Measurements from ENCODE around the gene AFAP1.

Gene AFAP1

DNA sequence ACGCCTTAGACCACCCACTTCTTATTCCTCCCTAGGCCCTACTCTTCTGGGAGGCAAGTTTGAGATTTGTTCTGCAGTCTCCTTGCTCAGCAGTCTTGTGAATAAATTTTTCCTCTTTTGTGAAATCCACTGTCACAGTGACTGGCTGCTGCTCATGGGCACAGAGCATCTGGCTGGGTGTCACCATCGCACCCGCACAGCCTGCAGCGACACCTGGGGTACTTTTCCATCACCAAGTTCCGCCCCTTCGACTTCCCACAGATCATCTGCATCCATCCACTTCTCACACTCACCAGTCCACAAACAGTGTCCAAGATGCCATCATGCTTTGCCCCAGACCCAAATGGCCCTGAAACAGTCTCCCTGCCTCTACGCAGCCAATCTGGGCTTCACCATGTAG is 36.4 kb upstream of the AFAP1 start:
- DNase-seq (ENCODE audit: low read depth): no peak
- TF ChIP-seq, protein P1, sequence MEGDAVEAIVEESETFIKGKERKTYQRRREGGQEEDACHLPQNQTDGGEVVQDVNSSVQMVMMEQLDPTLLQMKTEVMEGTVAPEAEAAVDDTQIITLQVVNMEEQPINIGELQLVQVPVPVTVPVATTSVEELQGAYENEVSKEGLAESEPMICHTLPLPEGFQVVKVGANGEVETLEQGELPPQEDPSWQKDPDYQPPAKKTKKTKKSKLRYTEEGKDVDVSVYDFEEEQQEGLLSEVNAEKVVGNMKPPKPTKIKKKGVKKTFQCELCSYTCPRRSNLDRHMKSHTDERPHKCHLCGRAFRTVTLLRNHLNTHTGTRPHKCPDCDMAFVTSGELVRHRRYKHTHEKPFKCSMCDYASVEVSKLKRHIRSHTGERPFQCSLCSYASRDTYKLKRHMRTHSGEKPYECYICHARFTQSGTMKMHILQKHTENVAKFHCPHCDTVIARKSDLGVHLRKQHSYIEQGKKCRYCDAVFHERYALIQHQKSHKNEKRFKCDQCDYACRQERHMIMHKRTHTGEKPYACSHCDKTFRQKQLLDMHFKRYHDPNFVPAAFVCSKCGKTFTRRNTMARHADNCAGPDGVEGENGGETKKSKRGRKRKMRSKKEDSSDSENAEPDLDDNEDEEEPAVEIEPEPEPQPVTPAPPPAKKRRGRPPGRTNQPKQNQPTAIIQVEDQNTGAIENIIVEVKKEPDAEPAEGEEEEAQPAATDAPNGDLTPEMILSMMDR (IDR thresholded peaks at IDR 0.05; ENCODE audit: control insufficient read depth, extremely low read depth, insufficient read depth): no peak
- no peak overlapping the region for H3K4me3 ChIP-seq (ENCODE audit: low read depth, low read length)

- no peak overlapping the region for H3K4me3 ChIP-seq (ENCODE audit: low read depth, low read length)
- TF ChIP-seq, protein P1 (IDR thresholded peaks at IDR 0.05; ENCODE audit: control insufficient read depth, extremely low read depth, insufficient read depth): no peak
- DNase-seq (ENCODE audit: low read depth): no peak
These were observed 34.8 kb upstream of the AFAP1 start for GRCh38 chr4:7974425-7974824.

- DNase-seq (ENCODE audit: low read depth): no peak
- no peak overlapping the region for H3K4me3 ChIP-seq (ENCODE audit: low read depth, low read length)
- TF ChIP-seq, protein P1 (IDR thresholded peaks at IDR 0.05; ENCODE audit: control insufficient read depth, extremely low read depth, insufficient read depth): no peak
These were observed 33.9 kb upstream of the AFAP1 start for GRCh38 chr4:7973545-7973981.

DNA sequence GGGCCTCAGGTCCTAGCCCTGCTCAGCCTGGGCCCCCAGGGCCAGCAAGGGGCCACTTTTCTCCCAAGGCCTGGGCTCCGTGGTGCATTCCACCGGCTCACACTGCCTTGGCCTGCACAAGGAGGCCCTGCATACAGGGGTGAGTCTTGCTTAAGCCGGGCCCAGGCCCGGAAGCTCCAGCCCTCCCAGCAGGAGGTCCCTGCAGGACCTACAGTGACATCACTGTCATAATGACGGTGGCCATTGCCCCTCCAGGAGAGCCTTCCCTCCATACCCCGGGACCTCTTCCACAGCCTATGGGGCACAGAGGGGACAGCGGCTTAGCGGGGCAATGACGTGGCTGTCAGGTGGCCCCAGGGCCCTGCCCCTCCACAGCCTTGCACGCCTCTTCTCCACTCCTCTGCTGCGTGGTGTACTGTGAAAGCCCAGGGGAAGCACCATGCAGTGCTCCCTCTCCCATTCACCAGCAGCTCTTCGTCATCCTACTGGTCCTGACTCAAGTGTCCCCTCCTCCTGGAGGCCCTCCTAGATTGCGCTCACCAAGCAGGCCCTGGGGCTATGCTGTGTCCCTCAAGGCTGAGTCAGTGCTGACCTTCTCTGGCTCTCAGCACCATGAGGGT is 32.3 kb upstream of the AFAP1 start:
- TF ChIP-seq, protein P1 (IDR thresholded peaks at IDR 0.05; ENCODE audit: control insufficient read depth, extremely low read depth, insufficient read depth): no peak
- no peak overlapping the region for H3K4me3 ChIP-seq (ENCODE audit: low read depth, low read length)
- no peak for DNase-seq (ENCODE audit: low read depth)

DNA sequence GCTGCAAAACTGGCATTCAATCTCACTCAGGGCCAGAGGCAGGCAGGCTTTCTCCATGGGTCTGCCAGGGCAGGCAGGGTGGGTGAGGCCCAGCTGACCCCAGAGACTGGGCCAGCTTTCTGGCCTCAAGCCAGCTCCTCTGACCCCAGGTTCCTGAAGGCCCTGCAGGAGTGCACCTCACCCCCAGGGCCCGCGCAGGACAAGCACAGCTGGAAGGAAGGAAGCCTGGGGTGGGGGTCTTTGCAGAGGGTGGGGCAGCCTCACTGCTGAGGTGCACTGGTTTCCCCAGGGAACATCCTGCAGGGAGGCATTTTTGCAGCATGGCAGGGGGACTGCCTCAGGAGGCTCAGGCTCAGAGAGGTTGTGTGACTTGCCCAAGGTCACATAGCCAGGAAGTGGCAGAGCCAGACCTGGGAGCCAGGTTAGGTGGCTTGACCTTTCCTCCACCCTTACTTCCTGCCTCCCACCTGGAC is 31.5 kb upstream of the AFAP1 start:
- TF ChIP-seq, protein P1 (IDR thresholded peaks at IDR 0.05; ENCODE audit: control insufficient read depth, extremely low read depth, insufficient read depth): no peak

DNA sequence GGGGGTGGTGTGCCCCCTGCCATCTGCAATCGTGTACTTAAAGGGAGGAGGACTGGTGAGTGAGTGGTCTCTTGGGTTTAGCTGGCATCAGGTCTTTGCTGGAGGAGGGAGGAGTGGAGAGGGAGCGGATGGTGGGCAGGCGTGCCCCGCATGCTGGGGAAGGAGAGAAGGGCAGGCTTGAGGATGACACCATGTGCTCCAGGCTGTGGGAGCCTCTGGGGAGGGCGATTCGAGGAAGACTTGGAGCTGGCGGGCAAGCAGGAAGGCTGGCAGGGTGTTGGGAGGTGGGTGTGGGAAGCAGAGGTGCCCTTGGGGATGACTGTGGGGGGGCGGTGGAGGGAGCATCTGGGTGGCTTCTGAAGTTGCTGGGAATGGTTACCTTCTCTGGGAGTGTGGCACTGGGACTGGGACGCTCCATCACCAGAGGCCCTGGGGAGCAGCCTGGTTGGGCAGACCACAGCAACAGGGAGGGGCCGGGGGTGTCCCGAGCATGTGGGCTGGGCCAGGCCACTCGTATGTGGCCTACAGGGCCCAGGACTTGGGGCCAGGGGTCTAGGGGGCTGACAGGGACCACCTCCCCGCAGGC is 30.8 kb upstream of the AFAP1 start:
- no peak overlapping the region for H3K4me3 ChIP-seq (ENCODE audit: low read depth, low read length)
- TF ChIP-seq, protein P1 (IDR thresholded peaks at IDR 0.05; ENCODE audit: control insufficient read depth, extremely low read depth, insufficient read depth): no peak
- no peak for DNase-seq (ENCODE audit: low read depth)

More for the DNA sequence above, 31.5 kb upstream of the AFAP1 start:
- no peak overlapping the region for H3K4me3 ChIP-seq (ENCODE audit: low read depth, low read length)
- no peak for DNase-seq (ENCODE audit: low read depth)

All from LNCaP clone FGC (cell line).